HG03139 (cell line): Measurements from ENCODE around the gene SEPTIN12.
"Not testable (repeated sequence)": the region's sequence is repeated elsewhere in the genome, so short reads cannot be mapped to it uniquely, and the experiment has no call there.

Experiments used
- ATAC-seq: cut with Tn5 transposase; IDR thresholded peaks from one replicate; pipeline ENCODE4 v1.9.1; 2021; ENCODE audit not compliant: unreplicated experiment

The SEPTIN12 gene

DNA sequence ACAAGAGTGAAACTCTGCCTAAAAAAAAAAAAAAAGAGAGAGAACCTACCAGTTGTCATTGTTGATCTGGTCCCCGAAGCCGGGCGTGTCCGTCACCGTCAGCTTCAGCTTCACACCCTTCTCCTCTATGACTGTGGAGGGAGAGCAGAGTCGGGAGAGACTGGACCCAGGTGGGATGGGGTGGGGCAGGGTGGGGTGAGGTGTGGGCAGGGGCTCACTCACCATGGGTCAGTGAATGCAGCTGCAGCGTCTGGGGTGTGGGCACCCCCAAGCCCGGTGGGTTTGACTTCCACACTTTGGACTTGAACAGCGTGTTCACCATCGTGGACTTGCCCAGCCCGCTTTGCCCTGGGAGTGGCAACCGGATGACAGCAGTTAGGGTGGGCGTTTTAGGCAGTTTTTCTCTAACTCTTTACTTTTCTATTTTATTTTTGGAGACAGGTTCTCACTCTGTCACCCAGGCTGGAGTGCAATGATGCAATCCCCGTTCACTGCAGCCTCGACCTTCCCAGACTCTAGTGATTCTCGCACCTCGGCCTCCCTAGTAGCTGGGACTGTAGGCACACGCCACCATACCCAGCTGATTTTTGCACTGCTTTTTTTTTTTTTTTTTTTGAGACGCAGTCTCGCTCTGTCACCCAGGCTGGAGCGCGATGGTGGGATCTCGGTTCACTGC, 2.2 kb downstream of the SEPTIN12 start:
- ATAC-seq = no peak

DNA sequence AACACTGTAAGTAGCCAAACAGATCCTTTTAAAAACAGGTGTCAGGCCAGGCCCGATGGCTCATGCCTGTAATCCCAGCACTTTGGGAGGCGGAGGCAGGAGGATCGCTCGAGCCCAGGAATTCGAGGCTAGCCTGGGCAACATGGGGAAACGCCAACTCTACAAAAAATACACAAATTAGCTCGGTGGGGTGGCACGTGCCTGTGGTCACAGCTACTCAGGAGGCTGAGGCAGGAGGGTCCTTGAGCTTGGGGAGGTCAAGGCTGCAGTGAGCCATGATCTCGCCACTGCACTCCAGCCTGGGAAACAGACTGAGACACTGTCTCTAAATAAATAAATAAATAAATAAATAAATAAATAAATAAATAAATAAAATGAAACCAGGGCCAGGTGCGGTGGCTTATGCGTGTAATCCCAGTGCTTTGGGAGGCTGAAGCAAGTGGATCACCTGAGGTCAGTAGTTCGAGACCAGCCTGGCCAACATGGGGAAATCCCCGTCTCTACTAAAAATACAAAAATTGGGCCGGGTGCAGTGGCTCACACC, 3.6 kb downstream of the SEPTIN12 start:
- ATAC-seq = not testable (repeated sequence)

DNA sequence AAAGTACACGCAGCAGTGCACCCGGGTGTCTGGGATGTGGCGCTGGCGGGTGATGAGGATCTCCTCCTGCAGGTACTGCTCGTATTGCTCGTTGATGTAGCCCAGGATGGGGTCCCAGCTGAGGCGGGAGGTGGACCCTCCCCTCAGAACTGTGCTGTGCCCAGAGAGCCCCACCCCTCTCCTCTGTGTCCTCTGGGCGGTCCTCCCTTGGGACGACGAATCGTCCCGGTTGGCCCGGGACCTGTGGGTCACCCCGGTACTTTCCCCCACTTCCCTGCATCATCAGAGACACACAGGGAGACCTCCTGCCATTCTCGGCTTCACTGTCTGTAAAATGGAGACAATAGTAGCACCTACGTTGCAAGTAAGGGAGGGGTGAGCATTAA, 4.2 kb downstream of the SEPTIN12 start:
- no peak for ATAC-seq

GRCh38 chr16:4783251-4783950, 4.7 kb downstream of the SEPTIN12 start:
- no peak for ATAC-seq

GRCh38 chr16:4780235-4780634, 7.9 kb downstream of the SEPTIN12 start:
- ATAC-seq = no peak

- no peak for ATAC-seq
Observed at GRCh38 chr16:4778050-4778392, 10.1 kb downstream of the SEPTIN12 start.

- no peak for ATAC-seq
Observed at GRCh38 chr16:4777339-4778049, 10.7 kb downstream of the SEPTIN12 start.

GRCh38 chr16:4776141-4776705, 11.9 kb downstream of the SEPTIN12 start:
- ATAC-seq = no peak

DNA sequence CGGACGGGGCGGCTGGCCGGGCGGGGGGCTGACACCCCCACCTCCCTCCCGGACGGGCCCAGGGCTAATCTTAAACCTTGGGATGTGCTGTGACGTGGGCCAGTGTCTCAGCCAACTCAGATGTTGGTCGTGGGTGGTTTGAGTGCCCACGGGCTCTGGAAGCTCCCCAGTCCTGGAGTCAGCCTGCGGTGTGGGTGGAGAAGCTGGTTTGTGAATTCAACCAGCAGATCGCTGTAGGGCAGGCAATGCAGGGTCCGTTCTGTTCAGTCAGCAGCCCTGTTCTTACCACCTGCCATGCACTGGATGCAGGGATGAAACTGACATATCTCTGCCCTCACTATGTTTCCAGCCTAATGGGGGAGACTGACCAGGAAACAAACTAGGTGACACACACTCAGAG, 13.1 kb downstream of the SEPTIN12 start:
- no peak for ATAC-seq

GRCh38 chr16:4772351-4772750, 15.8 kb downstream of the SEPTIN12 start:
- ATAC-seq = no peak

DNA sequence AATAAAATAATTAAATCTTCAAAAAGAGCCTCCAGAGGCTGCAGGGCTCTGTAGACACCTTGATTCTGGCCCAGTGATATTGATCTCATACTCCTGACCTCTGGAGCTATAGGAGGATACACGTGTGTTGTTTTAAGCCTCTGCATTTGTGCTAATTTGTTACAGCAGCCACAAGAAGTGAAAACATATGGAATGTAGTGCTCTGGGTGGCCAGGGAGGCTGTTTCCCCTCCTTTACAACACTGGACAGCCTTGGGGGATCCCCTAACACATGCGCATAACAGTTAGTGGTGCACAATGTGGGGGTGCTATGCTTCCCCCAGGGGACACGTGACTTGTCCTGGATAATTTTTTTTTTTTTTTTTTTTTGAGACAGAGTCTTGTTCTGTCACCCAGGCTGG, 16.5 kb downstream of the SEPTIN12 start:
- no peak for ATAC-seq

GRCh38 chr16:4769306-4769638, 18.9 kb downstream of the SEPTIN12 start:
- ATAC-seq = no peak

GRCh38 chr16:4768549-4769305, 19.4 kb downstream of the SEPTIN12 start:
- peak; percentile 67 for ATAC-seq

- no peak for ATAC-seq
Observed at GRCh38 chr16:4767872-4768548, 20.1 kb downstream of the SEPTIN12 start.

GRCh38 chr16:4766875-4767628, 21.1 kb downstream of the SEPTIN12 start, which contains the start of gene ZNF500:
ZNF500 (minus strand) TSS chr16:4767162; CDS start chr16:4765978, 1,184 bp downstream.
- peak; percentile 67 for ATAC-seq

GRCh38 chr16:4765511-4766474, 22.4 kb downstream of the SEPTIN12 start:
- ATAC-seq = no peak

DNA sequence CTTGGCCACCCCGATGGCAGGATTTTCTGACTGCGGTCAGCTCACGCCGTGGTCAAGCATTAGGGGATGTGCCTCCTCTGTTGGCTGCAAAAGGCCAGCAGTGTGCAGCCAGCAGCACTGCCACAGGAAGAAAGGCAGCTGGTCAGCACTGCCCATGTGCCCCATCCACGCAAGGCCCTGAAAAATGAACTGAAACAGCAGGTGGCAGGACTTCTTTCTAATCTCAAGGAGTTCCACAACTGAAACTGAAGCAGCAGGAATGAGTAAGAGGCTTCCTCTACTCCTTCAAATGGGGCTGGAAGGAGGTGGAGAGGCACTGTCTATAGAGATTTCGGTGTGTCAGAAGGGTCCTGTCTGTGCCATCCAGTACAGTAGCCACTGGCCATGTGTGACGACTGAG, 24.4 kb downstream of the SEPTIN12 start:
- ATAC-seq = no peak

DNA sequence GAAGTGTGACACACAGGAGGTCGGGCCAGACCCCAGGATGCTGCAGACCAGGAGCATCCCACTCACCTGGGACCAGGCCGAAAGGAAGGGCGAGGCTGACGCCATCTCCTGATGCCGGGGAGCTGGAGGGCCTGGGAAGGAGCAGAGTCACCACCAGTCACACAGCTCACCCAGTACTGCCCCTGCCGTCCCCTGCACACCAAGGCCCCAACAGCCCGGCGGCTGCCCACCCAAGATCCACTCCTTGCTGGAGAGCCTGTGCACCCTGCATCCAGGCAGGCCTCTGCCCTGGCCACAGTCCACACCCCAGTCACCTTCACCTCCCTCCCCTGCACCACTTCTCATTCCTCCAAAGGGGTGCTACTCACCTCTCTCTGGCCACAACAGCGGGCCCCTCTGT, 25.9 kb downstream of the SEPTIN12 start:
- no peak for ATAC-seq
